Loucy (cell line): ENCODE results near the gene HS6ST2.

Experiments used
- H2AFZ ChIP-seq: fragments of 200-600 bp; sonication (generic); 2 replicates; pipeline ENCODE4 v1.6.0; 2016; ENCODE audit warnings: antibody characterized with exemption, mild to moderate bottlenecking, low read length, moderate library complexity
- H3F3A ChIP-seq: fragments of 200-600 bp; 2 replicates; pipeline ENCODE4 v1.6.0; 2016; ENCODE audit warnings: antibody characterized with exemption, low read depth, mild to moderate bottlenecking
- H3K27me3 ChIP-seq: fragments of 200-600 bp; sonication (generic); 2 replicates; pipeline ENCODE4 v1.6.1; 2014; ENCODE audit warnings: low read length, mild to moderate bottlenecking; ENCODE audit not compliant: insufficient read depth, poor library complexity, severe bottlenecking
- H3K36me3 ChIP-seq: fragments of 200-600 bp; sonication (generic); 2 replicates; pipeline ENCODE4 v1.6.1; 2016; ENCODE audit warnings: low read length; ENCODE audit not compliant: insufficient read depth
- H3K4me1 ChIP-seq: fragments of 200-600 bp; sonication (generic); 2 replicates; pipeline ENCODE4 v1.5.1; 2014; ENCODE audit warnings: low read length, mild to moderate bottlenecking; ENCODE audit not compliant: insufficient read depth, poor library complexity, severe bottlenecking
- H3K4me2 ChIP-seq: fragments of 200-600 bp; sonication (generic); 2 replicates; pipeline ENCODE4 v1.6.0; 2014; ENCODE audit warnings: antibody characterized with exemption, low read length, low read depth, mild to moderate bottlenecking; ENCODE audit not compliant: poor library complexity, severe bottlenecking
- H3K4me3 ChIP-seq: fragments of 200-600 bp; sonication (generic); 2 replicates; pipeline ENCODE4 v1.5.1; 2014; ENCODE audit warnings: low read length, mild to moderate bottlenecking, mixed read lengths; ENCODE audit not compliant: poor library complexity, severe bottlenecking
- H3K79me2 ChIP-seq: fragments of 200-600 bp; sonication (generic); 2 replicates; pipeline ENCODE4 v1.6.1; 2014; ENCODE audit warnings: low read length; ENCODE audit not compliant: insufficient read depth
- H3K9ac ChIP-seq: fragments of 200-600 bp; sonication (generic); 2 replicates; pipeline ENCODE4 v1.6.0; 2014; ENCODE audit warnings: mild to moderate bottlenecking, low read depth, low read length, moderate library complexity; ENCODE audit not compliant: poor library complexity, severe bottlenecking
- H3K9me2 ChIP-seq: fragments of 200-600 bp; sonication (generic); replicated peaks from 2 replicates; pipeline ENCODE4 v1.6.1; 2016; ENCODE audit warnings: low read depth, low read length, mixed read lengths
- H3K9me3 ChIP-seq: fragments of 200-600 bp; sonication (generic); 2 replicates; pipeline ENCODE4 v1.6.1; 2014; ENCODE audit warnings: mild to moderate bottlenecking, antibody characterized with exemption, low read length, low read depth; ENCODE audit not compliant: insufficient read depth
- H4K20me1 ChIP-seq: fragments of 200-600 bp; sonication (generic); 2 replicates; pipeline ENCODE4 v1.6.0; 2014; ENCODE audit warnings: antibody characterized with exemption, low read length, mild to moderate bottlenecking; ENCODE audit not compliant: insufficient read depth, poor library complexity, severe bottlenecking
- EZH2phosphoT487 ChIP-seq: fragments of 200-600 bp; IDR thresholded peaks from 2 replicates; pipeline ENCODE4 v1.6.1; 2018; ENCODE audit warnings: antibody characterized with exemption, mild to moderate bottlenecking, moderate library complexity, borderline replicate concordance
- TF ChIP-seq, protein P1 (sequence below): fragments of 200-600 bp; sonication (generic); conservative IDR thresholded peaks from 2 replicates; pipeline ENCODE4 v1.5.1; 2014; ENCODE audit warnings: mild to moderate bottlenecking, antibody characterized with exemption, low read length

The HS6ST2 gene

DNA sequence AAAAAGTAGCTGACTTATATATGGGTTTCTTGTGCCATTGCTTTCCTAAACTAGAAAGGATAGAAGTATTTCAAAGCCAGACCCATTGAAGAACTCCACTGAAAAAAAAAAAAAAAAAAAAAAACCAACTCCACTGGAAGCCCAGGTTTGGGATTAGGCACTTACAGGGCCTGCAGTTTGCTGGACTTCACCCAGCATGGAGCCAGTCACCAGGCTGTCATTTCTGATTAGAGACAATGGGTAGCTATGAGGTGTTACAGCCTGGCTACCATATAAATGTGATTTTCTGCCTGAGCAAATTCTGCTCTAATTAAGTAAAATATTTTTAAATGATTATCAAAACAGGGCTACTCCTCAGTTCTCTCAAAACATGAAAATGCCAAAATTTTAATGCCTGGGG is 49.5 kb downstream of the HS6ST2 start:
- TF ChIP-seq, protein P1, sequence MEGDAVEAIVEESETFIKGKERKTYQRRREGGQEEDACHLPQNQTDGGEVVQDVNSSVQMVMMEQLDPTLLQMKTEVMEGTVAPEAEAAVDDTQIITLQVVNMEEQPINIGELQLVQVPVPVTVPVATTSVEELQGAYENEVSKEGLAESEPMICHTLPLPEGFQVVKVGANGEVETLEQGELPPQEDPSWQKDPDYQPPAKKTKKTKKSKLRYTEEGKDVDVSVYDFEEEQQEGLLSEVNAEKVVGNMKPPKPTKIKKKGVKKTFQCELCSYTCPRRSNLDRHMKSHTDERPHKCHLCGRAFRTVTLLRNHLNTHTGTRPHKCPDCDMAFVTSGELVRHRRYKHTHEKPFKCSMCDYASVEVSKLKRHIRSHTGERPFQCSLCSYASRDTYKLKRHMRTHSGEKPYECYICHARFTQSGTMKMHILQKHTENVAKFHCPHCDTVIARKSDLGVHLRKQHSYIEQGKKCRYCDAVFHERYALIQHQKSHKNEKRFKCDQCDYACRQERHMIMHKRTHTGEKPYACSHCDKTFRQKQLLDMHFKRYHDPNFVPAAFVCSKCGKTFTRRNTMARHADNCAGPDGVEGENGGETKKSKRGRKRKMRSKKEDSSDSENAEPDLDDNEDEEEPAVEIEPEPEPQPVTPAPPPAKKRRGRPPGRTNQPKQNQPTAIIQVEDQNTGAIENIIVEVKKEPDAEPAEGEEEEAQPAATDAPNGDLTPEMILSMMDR, result no peak
- no peak for TF ChIP-seq EZH2phosphoT487
- no peaks in the 10 kb centered on the region for H4K20me1 ChIP-seq
- no peaks in the 10 kb centered on the region for H3F3A ChIP-seq
- no peaks in the 10 kb centered on the region for H3K36me3 ChIP-seq
- no peaks in the 10 kb centered on the region for H3K4me1 ChIP-seq
- no peak overlapping the region for H3K4me2 ChIP-seq
- no peak overlapping the region for H2AFZ ChIP-seq
- no peak overlapping the region for H3K9ac ChIP-seq
- H3K9me3 ChIP-seq, result no peaks in the 10 kb centered on the region
- no peaks in the 10 kb centered on the region for H3K79me2 ChIP-seq
- H3K9me2 ChIP-seq, result no peaks in the 10 kb centered on the region
- no peaks in the 10 kb centered on the region for H3K27me3 ChIP-seq
- H3K4me3 ChIP-seq, result no peak overlapping the region

DNA sequence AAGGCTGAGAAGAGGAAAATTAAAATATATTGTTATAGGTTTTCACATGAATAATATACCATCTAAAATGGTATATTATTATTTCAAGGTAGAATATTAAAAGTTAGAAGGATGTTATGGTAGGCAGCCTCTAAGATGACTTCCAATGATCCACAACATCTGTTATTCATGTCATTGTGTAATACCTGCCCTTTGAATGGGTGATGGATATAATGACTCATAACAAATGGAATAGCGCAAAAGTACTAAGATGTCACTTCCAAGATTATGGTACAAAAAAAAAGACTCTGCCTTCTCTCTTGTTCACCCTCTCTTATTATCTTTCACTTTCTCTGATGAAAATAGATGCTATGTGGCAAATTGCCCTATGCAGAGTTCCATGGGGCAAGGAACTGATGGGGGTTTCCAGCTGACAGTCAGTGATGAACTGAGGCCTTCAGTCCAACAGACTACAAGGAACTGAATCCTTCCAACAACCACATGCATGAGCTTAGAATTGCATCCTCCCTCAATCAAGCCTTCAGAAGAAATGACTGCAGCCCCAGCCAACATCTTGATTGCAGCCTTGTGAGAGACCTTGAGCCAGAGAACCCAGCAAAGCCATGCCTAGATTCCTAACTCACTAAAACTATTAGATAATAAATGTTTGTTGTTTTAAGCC is 57.7 kb downstream of the HS6ST2 start:
- no peaks in the 10 kb centered on the region for H3K27me3 ChIP-seq
- no peaks in the 10 kb centered on the region for H3K79me2 ChIP-seq
- no peaks in the 10 kb centered on the region for H4K20me1 ChIP-seq
- no peaks in the 10 kb centered on the region for H3F3A ChIP-seq
- no peak overlapping the region for H3K4me3 ChIP-seq
- no peak overlapping the region for H3K4me2 ChIP-seq
- H3K9me3 ChIP-seq, result no peaks in the 10 kb centered on the region
- H3K9ac ChIP-seq, result no peak overlapping the region
- H3K4me1 ChIP-seq, result no peaks in the 10 kb centered on the region
- no peaks in the 10 kb centered on the region for H3K36me3 ChIP-seq
- no peak overlapping the region for H2AFZ ChIP-seq
- TF ChIP-seq, protein P1, result no peak
- TF ChIP-seq EZH2phosphoT487, result no peak
- no peaks in the 10 kb centered on the region for H3K9me2 ChIP-seq

DNA sequence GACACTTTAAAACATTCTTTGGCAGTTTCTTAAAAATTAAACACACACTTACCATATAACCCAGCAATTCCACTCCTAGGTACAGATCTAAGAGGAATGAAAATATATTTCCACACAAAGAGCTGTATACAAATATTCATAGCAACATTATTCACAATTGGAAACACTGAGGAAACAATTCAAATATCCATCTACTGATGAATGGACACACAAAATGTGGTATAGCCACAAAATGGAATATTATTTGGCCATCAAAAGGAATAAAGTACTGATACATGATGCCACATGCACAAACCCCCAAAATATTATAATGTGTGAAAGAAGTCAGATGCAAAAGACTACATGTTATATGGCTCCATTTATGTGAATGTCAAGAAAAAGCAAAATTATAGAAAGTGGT is 70.9 kb downstream of the HS6ST2 start:
- H3K9me3 ChIP-seq, result no peaks in the 10 kb centered on the region

More for the DNA sequence above, 70.9 kb downstream of the HS6ST2 start:
- Histone ChIP-seq H4K20me1 (no peaks in the 10 kb centered on the region), H3K9me2 (no peaks in the 10 kb centered on the region), H3K4me3 (no peak overlapping the region), H2AFZ (no peak overlapping the region), H3F3A (no peaks in the 10 kb centered on the region), H3K4me1 (no peaks in the 10 kb centered on the region), H3K4me2 (no peak overlapping the region), H3K27me3 (no peaks in the 10 kb centered on the region), H3K9ac (no peak overlapping the region), H3K36me3 (no peaks in the 10 kb centered on the region), H3K79me2 (no peaks in the 10 kb centered on the region)
- TF ChIP-seq EZH2phosphoT487, result no peak
- TF ChIP-seq, protein P1, result no peak
